Right hindlimb (tissue), 1 donor: Measurements from ENCODE around the gene B4GALNT3.

Experiments used
- DNase-seq: peaks from one replicate; pipeline ENCODE4 v3.0.0-alpha.2; 2018

B4GALNT3 gene

GRCh38 chr12:578748-579419 is 119.1 kb downstream of the B4GALNT3 start:
- DNase-seq: no peak

GRCh38 chr12:579420-580110 is 119.8 kb downstream of the B4GALNT3 start:
- no peak for DNase-seq

GRCh38 chr12:580813-581212 is 121.1 kb downstream of the B4GALNT3 start:
- DNase-seq: no peak

GRCh38 chr12:581321-581720 is 121.6 kb downstream of the B4GALNT3 start:
- no peak for DNase-seq

- no peak for DNase-seq
Measured at GRCh38 chr12:581746-582145, 122.0 kb downstream of the B4GALNT3 start.

GRCh38 chr12:583251-583869 is 123.6 kb downstream of the B4GALNT3 start:
- DNase-seq: no peak

GRCh38 chr12:585062-586061 is 125.6 kb downstream of the B4GALNT3 start:
- DNase-seq: no peak

- no peak for DNase-seq
Measured at GRCh38 chr12:586318-587071, 126.8 kb downstream of the B4GALNT3 start.

- DNase-seq: no peak
Measured at GRCh38 chr12:587132-588023, 127.6 kb downstream of the B4GALNT3 start.

- DNase-seq: no peak
Measured at GRCh38 chr12:588024-588322, 128.2 kb downstream of the B4GALNT3 start.

- DNase-seq: no peak
Measured at GRCh38 chr12:588646-589045, 128.9 kb downstream of the B4GALNT3 start.

- no peak for DNase-seq
Measured at GRCh38 chr12:590206-590750, 130.5 kb downstream of the B4GALNT3 start.

- no peak for DNase-seq
Measured at GRCh38 chr12:591167-592023, 131.7 kb downstream of the B4GALNT3 start.

- no peak for DNase-seq
Measured at GRCh38 chr12:592024-592505, 132.3 kb downstream of the B4GALNT3 start.

GRCh38 chr12:593396-594270 is 133.9 kb downstream of the B4GALNT3 start:
- DNase-seq: no peak

- DNase-seq: no peak
Measured at GRCh38 chr12:597926-598568, 138.3 kb downstream of the B4GALNT3 start.

GRCh38 chr12:599756-600155 is 140.0 kb downstream of the B4GALNT3 start:
- no peak for DNase-seq
